NCI-H510A treated with DMSO at 0.1 percent for 48 hours (cell line): ENCODE measurements around the gene TP73.

ENCODE experiments used
- DNase-seq: peaks from one replicate; lab custom pipeline; 2025; lab: John Stamatoyannopoulos, UW

TP73 gene

DNA sequence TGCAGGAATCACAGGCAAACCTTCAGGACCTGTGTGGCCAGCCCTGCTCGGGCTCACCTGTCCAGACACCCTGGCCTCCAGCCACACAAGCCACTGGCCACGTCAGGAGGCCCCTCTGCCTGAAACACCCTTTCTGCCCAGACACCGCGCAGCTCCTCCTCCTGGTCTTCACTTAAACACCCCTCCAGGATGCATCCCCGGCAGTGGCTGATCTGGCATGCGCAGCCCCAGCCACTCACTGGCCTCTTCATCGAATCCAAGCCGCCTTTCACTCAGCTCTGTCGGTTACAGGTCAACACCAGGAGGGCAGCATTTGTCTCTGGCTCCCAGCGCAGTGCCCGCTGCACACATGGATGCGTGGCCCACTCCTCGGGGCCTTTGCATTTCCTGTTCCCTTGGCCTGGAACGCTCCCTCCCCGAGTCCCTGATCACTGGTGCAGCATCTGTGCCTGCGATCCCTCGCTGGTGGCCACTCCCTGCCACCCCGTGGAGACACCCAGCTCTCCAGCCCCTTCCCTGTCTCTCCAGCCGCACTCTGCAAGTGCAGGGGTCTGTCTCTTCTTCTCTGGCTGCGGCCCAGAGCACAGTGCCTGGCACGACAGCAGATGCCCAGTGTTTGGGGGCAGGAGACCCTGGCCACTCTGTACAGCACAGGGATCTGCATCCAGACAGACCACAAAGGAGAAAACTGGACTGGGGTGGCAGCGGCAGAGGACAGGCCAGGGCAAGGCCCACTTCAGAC is 18.1 kb upstream of the TP73 start:
- DNase-seq: no peak

DNA sequence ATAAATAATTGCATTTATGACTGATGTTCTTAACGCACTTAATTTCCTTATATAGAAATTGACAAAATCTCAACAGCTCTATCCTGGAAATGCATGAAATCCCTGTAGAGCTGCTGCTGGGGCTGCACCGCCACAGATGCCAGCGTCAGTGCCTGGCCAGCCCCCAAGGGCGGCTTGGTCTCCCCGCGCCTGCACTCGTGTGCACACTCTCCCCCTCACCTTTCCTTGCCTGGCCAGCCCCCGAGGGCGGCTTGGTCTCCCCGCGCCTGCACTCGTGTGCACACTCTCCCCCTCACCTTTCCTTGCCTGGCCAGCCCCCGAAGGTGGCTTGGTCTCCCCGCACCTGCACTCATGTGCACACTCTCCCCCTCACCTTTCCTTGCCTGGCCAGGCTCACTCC is 16.2 kb upstream of the TP73 start:
- no peak for DNase-seq

DNA sequence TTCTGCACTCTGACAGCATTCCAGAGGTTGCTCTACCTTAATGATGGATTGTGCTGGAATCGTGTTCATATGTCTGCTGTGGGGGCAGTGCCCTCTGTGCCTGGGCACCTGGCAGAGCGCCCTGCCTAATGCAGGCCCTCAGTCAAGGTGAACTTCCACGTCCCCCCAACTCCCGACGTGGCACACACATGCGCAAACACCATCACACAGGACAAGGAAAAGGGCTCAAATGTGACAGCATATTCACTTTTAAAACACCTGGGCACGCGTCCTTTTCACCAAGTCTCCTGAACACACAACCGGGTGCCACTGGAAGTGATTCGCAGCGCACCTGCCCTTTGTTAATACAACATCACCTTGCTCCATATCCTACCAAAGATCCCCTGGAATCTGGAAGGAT is 15.8 kb upstream of the TP73 start:
- DNase-seq: no peak

DNA sequence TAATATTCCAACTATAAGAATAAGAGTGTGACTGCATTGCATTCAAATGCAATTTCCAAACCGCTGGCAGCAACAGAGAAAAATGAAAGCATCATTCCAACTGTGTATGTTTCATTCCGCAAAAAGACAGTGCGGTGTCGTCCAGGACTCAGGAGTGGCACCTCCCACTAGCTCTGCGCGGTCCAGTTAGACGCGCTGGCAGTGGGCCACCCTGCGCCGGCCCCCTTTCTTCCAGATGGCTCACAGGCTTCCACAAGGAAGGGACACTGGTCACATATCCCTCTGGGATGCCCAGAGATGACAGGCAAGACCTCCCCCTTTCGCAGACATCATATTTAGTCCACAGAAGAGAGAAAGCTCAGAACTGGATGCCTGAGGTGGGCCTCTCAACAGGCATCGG is 14.3 kb upstream of the TP73 start:
- DNase-seq: no peak

DNA sequence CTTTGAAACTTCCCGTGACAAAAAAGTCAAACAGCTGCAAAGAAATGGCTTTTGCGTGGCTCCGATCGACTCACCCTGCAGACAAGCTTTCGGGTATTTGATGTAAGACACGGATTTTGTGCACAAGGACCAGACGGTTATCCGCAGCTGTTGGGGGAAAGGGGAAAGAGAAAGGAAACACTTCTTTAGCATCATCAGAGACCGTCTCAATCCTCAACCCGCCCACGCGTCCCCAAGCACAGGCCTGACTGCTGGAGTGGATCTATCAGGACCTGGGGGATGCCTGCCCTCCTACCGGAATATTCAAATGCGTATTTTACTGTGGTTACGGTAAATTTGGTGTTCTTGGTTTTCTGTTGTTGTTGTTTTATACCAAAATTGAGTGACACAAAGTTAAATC is 13.6 kb upstream of the TP73 start:
- no peak for DNase-seq

DNA sequence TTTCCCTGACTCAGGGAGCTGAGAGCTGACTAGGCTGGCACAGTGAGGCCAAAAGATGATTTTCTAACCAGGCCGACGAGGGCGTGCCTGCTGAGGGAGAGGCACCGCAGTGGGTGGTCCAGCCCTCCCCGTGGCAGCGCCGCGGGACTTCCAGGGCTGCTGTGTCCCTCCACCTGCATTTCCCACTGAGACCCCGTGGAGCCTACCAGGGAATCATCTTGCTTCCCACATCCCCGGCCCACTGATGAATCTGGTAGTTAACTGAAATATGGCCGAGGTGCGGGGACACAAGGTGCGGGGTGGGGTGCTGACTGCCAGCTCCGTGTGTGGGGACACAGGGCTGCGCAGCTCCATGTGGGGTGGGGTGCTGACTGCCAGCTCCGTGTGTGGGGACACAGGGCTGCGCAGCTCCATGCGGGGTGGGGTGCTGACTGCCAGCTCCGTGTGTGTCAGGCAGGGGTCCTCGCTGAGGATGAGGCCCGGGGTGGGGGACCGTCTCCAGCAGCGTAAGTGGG is 12.9 kb upstream of the TP73 start:
- no peak for DNase-seq

DNA sequence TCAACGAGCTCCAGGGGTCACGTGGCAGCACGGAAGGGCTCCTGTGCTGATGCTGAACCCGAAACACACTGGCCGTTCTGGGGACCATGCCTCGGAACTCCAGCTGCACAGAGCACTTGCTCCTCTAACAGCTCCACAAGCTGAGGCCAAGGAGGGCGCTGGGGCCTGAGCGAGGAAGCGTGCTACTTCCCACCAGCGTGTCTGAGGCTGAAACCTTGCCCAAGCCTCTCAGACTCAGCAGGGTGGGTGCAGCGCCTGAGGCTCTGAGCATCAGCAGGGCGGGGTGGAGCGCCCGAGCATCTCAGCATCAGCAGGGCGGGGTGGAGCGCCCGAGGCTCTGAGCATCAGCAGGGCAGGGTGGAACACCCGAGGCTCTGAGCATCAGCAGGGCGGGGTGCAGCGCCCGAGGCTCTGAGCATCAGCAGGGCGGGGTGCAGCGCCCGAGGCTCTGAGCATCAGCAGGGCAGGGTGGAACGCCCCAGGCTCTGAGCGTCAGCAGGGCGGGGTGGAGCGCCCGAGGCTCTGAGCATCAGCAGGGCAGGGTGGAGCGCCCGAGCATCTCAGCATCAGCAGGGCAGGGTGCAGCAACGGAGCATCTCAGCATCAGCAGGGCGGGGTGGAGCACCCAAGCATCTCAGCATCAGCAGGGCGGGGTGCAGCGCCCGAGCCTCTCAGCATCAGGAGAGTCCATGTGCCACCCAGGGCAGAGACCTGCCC is 12.0 kb upstream of the TP73 start:
- no peak for DNase-seq

DNA sequence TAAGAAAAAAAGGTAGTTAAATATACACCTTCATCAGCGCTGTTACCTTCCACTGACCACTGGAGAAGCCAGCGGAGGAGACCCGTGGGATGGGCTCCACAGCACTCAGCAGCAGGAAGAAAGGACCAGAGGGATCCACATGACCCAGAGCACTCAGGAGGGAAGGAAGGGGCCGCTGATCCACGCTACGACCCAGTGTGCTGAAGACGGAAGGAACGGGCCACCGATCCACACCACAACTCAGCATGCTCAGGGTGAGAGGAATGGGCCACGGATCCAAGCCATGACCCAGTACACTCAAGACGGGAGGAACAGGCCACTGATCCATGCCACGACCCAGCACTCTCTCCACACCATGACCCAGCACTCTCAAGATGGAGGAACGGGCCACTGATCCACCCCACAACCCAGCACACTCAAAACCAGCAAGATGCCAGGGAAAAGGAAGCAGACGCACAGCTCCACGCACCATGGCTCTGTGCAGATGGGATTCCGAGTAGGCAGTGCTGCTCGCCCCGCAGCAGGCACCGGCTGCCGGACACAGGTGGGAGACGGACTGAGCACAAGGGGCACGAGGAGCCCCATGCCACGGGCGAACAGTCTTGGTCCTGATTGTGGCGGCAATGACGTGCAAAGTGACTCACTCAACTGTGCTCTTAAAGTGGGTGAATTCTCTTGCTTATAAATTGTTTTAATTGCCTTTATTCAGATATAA is 11.1 kb upstream of the TP73 start:
- DNase-seq: no peak

DNA sequence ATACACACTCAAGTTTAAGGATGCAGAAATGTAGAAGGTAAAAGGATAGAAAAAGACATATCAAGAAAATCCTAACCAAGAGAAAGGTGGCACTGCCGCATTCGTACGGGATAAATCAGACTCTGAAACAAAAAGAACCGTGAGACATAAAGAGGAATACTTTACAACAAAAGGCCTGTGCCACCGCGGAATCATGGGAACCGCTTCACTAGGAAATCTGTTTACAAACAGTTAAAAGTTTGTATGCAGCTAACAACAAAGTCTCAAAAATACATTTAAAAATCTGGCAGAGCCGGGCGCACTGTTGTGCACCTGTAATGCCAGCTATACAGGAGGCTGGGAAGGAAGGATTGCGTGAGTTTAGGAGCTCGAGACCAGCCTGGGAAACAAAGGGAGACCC is 10.5 kb upstream of the TP73 start:
- DNase-seq: no peak

DNA sequence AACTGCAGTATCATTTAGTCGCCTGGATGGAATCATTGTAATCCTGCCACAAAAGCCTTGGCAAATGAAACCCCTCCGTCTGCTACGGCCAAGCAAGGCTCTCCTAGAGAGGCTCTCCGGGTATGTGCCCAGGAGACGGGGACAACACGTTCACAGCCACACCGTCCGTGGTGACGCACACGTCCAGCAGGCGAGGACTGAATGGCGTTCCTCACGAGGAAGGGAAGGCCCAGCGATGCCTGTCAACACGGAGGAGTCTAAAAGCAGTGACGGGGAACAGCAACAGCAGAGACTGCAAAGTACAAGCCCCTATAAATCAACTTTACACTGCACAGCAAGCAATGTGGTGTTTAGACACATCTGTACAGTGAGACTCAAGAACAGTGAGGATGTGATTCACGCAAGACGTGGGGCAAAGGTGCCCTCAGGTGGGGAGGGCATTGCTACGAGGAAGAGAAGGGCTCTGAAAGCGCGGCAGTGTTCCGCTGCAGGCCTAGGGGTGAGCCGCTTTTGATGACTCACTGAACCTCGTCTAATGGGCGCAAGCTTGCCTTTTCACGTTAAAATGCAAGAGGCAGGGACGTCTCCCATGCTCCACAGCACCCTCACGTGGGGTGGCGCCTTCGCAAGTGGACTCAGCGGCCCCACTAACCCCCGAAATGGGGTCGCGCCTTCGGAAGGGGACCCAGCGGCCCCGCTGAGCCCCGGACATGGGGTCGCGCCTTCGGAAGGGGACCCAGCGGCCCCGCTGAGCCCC is 9.2 kb upstream of the TP73 start:
- DNase-seq: no peak

DNA sequence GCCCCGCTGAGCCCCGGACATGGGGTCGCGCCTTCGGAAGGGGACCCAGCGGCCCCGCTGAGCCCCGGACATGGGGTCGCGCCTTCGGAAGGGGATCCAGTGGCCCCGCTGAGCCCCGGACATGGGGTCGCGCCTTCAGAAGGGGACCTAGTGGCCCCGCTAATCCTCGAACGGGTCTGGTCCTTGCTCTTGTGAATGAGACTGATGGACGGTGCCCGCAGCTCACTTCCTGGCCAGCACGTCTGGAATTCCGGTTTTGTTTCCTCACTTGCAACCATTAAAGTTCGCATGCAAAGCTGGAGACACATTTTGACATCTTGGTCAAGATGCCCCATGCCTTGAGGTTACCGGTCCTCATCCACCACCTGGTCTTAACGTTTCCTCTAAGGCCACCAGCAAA is 8.0 kb upstream of the TP73 start:
- DNase-seq: no peak

DNA sequence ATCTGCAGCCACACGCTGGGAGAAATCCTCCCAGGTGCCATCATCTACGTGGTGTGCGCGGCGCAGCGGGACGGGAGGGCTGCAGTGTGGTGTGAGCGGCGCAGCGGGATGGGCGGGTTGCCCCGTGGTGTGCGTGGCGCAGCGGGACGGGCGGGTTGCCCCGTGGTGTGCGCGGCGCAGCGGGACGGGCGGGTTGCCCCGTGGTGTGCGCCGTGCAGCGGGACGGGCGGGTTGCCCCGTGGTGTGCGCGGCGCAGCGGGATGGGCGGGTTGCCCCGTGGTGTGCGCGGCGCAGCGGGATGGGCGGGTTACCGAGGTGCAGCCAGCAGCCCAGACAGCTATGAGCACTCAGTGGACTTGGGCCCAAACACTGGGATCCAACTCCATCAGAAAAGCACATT is 7.1 kb upstream of the TP73 start:
- DNase-seq: no peak

DNA sequence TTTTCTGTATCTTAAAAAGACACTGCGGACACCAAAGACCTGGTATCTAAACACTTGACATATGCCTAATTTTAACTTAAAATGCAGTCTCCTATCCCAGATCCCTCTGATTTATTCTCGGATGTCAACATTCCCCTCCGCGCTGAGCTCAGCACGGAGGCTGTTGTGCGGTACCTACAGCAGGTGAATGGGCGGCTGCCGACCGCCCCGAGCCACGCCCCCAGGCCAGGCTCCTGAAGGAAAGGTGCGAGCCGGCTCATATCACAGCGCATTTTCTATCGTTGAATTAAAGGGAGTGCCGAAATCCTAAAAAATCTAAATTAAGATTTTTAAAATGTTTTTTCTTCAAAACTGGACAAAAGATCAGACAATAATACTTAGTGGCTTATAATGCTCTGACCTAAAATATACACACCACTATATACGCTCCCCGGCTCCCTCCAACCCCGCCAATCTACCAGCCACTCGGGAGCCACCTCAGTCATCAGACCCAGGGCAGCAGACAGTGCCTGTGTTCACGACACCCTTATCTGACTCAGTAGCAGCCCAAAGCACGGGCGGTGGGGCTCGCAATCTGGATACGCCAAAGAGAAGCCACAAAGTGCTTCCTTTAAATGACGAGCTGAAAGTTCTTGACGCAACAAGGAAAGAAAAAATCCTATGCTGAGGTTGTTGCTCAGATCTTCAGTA is 6.5 kb upstream of the TP73 start:
- no peak for DNase-seq

DNA sequence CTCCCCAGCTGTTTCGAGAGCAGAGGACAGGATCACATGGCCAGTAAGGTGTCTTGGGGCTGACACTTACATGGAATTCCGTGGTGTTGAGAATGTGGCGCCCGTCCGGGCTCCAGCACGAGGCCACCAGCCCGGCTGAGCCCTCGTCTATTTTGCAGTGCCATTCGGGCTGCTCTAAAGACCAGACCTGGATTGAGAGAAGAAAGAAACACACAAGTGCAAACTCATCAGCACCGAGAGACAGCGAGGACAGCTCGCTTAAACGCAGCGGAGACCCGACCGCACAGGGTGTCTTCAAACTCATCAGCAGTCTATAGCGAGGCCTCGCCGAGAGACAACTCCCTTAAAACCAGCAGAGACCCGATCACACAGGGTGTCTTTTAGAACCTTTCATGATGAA is 5.7 kb upstream of the TP73 start:
- DNase-seq: no peak

DNA sequence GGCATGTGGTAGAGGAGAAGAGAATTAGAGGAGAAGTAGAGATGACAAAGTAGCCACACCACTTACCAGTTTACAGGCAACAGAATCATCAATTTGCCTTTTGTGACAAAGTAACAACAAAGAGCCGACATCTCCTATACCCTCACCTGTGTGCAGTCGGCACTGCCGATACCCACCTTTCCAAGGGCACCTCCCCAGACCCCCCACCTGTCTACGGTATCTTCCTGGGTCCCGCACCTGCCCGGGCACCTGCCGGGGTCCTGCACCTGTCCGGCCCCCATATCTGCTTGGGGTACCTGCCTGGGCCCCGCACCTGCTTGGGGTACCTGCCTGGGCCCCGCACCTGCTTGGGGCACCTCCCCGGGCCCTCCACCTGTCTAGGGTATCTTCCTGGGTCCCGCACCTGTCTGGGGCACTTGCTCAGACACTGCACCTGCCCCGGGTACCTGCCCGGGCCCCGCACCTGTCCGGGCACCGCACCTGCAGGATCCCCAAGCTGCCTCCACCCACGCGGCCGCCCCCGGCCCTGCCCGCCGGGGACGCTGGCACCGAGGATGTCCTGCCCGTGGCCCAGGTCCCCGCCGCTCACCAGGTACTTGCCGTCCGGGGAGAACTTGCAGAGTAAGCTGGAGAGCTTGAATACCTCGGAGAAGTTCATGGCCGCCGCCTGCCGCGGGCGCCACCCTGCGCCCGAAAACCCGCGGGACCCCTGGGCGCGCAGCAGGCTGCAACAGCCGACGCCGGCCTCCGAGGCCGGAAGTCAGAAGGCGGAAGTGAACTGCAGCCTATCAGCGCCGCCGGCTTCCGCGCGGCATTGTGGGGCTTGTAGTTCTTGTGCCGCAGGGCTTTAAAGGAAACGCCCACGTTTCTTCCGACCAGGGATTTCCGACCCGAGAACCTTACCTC is 2.7 kb upstream of the TP73 start, which contains the start of gene WRAP73:
Gene WRAP73 (minus strand): TSS at position 762 of the 906 bp plus-strand sequence. CDS start 104 bp downstream, at position 658.
- peak; percentile 58 for DNase-seq

DNA sequence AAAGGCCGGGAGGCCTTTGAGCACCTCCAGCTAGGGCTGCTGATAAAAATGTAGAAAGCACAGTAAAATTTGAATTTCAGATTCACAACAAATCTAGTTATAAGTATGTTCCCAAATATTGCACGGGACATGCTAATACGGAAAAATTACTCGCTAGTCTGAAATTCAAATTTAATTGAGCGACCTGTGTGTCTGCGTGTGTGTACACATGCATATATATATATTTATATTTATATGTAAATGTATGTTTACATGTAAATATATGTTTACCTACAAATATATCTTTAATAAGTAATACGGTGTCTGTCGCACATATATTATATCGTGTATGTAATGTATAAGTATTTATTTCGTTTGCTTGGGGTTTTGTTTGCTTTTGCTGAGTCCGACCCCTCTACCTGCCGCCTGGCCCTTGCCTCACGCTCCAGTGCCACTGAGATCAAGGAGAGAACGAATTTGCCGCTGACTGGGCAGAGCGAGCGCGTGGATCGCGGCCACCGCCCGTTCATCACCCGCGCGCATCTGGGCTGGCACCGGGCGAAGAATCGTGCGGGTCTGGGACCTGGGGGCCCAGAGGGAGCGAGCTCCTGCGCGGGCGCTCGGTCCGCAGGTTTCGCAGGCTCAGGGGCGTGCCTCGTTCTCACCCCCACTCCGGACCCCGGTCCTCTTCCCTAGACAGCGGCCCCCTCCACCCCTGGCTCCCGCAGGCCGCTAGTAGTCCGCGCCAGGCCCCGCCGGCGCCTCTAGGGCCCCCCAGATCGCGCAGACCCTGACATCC is 1.9 kb upstream of the TP73 start:
- no peak for DNase-seq

DNA sequence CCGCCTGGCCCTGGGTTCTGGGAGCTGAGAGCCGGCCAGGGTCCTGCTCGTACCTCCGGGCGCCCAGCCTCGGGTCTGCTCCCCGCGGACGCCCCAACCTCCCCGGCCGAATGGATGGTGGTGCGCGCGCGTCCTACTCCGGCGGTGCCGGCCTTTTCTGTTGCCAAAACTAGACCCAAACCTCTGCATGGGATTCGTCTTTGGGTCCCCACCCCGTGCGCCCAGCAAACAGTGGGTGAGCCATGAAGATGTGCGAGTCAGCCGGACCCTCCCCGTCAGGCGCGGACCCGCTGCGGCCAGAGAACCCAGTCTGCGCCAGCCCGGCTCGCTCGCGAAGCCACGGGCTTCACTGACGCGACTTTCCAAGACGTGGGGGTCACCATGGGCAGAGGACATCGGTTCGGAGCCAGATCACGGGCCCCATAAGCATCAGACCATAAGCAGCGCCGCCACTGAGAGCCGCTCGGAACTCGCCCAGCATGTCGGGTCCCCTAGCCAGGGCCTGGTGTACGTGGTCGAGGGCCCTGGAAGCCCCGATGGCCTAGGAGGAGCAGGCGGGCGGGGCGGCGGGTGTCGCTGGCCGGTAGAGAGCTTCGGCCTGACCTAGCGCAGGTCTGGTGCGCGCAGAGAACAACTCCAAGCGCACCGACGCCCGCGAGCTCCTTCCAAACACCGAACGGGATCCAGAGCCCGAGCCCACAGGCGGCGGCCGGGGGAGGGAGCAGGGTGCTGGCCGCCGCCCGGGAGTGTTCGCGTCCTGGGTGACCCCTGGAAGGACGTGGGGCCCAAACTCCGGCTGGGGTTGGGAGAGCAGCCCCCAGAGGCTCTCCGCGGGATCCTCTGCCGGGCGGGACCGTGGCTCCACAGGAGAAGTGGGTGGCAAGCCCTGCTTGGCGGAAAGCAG is 1.0 kb upstream of the TP73 start:
- no peak for DNase-seq

DNA sequence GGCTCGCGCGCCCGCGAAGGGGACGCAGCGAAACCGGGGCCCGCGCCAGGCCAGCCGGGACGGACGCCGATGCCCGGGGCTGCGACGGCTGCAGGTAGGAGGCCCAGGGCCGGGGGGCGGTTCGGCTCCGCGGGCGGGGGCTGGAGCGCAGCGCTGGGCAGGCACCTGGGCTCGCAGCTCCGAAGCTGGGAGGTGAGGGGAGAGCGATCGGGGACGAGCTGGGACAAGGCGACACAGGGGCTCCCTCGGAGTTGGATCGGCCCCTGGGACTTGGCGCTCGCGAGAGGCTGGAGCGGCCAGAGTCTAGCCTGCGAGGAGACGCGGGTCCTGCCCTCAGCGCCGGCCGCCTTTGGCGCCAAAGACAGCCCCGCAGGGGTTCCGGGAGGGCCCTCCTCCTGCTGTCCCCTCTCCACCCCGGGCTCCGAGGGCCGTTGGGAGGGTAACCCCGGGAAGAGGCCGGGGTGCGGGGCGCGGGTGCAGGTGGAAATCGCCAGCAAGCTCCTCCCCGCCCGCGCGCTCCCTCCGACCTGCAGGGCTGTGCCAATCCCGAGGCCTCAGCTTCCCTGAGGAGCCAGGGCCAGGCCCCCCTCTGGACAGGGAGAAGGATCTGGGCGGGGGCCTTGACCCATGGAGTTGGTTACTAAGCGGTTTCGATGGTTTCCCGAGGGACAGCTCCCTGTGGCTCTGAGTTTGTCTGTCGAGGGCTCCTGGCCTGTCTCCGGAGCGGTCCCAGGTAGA is 401 bp downstream of the TP73 start:
- no peak for DNase-seq
